ENCODE data around the gene CSHL1. TPM values are rescaled to one million over a fixed set of nuclear protein-coding genes. Genes with fewer than 3 reads are reported as not detected.
"Not testable (repeated sequence)": the region's sequence is repeated elsewhere in the genome, so short reads cannot be mapped to it uniquely, and the experiment has no call there.

Gene CSHL1
- total and polyA plus RNA-seq, 5 experiments from 2014 or later = not detected

- POLR2A ChIA-PET, H3K27ac Mint-ChIP-seq, ATAC-seq, H3K36me3 Mint-ChIP-seq, H3K27me3 Mint-ChIP-seq, H3K9me3 Mint-ChIP-seq, H3K4me1 Mint-ChIP-seq, DNase-seq, H3K4me3 Mint-ChIP-seq: not testable (repeated sequence)
Measured at GRCh38 chr17:63892316-63893037, 18.6 kb downstream of the CSHL1 start.

GRCh38 chr17:63889026-63889848 lies 21.8 kb downstream of the CSHL1 start:
- H3K9me3 Mint-ChIP-seq, H3K27ac Mint-ChIP-seq, H3K4me3 Mint-ChIP-seq, H3K27me3 Mint-ChIP-seq, H3K4me1 Mint-ChIP-seq, H3K36me3 Mint-ChIP-seq: not testable (repeated sequence)
- DNase-seq (peak in 4 of 10 donors; percentile 9 to 53 (median 28)), ATAC-seq (peak; percentile 71 to 78)
- POLR2A ChIA-PET = interaction anchor here (0.7 kb wide), 1 partner anchor 131 kb away, joined by 3 read pairs; no protein-coding TSS in a partner anchor

GRCh38 chr17:63885119-63885518 lies 25.9 kb downstream of the CSHL1 start:
- H3K9me3 Mint-ChIP-seq, H3K27me3 Mint-ChIP-seq, H3K36me3 Mint-ChIP-seq, H3K4me3 Mint-ChIP-seq, H3K27ac Mint-ChIP-seq, ATAC-seq, DNase-seq, POLR2A ChIA-PET: not testable (repeated sequence)
- H3K4me1 Mint-ChIP-seq = peaks cover 4 to 11% (median 9%) of the 10 kb centered on the region in 4 donors

- POLR2A ChIA-PET = interaction anchor here (0.6 to 0.7 kb wide), 2 partner anchors 144 to 1396 kb away, joined by 3 to 5 read pairs; no protein-coding TSS in a partner anchor
- H3K27ac Mint-ChIP-seq, DNase-seq, H3K36me3 Mint-ChIP-seq, ATAC-seq, H3K27me3 Mint-ChIP-seq, H3K4me1 Mint-ChIP-seq, H3K4me3 Mint-ChIP-seq, H3K9me3 Mint-ChIP-seq: not testable (repeated sequence)
Measured at GRCh38 chr17:63882626-63883126, 28.4 kb downstream of the CSHL1 start.

- Mint-ChIP-seq H3K4me3 (no peak within 1 kb of the TSS), H3K36me3 (no peaks in the 10 kb centered on the region), H3K27me3 (peaks cover 0 to 2% (median 0%) of the 10 kb centered on the region in 5 donors), H3K27ac (peak within 1 kb of the TSS in 1 of 10 donors; percentile 72), H3K4me1 (peaks cover 0 to 6% (median 3%) of the 10 kb centered on the region in 4 donors), H3K9me3 (no peaks in the 10 kb centered on the region)
- ATAC-seq (peak; percentile 90 to 94), DNase-seq (peak; percentile 39 to 73 (median 54))
- POLR2A ChIA-PET = no interaction called here
Measured at GRCh38 chr17:63881935-63882601, 29.0 kb downstream of the CSHL1 start, which contains the start of gene GH2. TSS of gene GH2 (minus strand) at chr17:63881944. CDS start at chr17:63881801, 143 bp downstream.

- ATAC-seq, H3K36me3 Mint-ChIP-seq, DNase-seq, POLR2A ChIA-PET, H3K27ac Mint-ChIP-seq, H3K27me3 Mint-ChIP-seq, H3K4me1 Mint-ChIP-seq, H3K4me3 Mint-ChIP-seq, H3K9me3 Mint-ChIP-seq: not testable (repeated sequence)
Measured at GRCh38 chr17:63881337-63881736, 29.7 kb downstream of the CSHL1 start.

- H3K4me1 Mint-ChIP-seq = peaks cover 0 to 7% (median 3%) of the 10 kb centered on the region in 4 donors
- no peaks in the 10 kb centered on the region for H3K27me3 Mint-ChIP-seq
- ATAC-seq = no peak
- no peaks in the 10 kb centered on the region for H3K9me3 Mint-ChIP-seq
- H3K36me3 Mint-ChIP-seq = no peaks in the 10 kb centered on the region
- POLR2A ChIA-PET = no interaction called here
- no peak overlapping the region for H3K27ac Mint-ChIP-seq
- no peak overlapping the region for H3K4me3 Mint-ChIP-seq
- DNase-seq = no peak
Measured at GRCh38 chr17:63880706-63881105, 30.4 kb downstream of the CSHL1 start.

GRCh38 chr17:63878413-63878812 lies 32.6 kb downstream of the CSHL1 start:
- DNase-seq, ATAC-seq, H3K36me3 Mint-ChIP-seq, H3K27me3 Mint-ChIP-seq, H3K9me3 Mint-ChIP-seq, POLR2A ChIA-PET, H3K4me3 Mint-ChIP-seq: not testable (repeated sequence)
- Mint-ChIP-seq H3K27ac (peak overlapping the region in 1 of 10 donors; percentile 50), H3K4me1 (peaks cover 0 to 12% (median 3%) of the 10 kb centered on the region in 4 donors)

DNA sequence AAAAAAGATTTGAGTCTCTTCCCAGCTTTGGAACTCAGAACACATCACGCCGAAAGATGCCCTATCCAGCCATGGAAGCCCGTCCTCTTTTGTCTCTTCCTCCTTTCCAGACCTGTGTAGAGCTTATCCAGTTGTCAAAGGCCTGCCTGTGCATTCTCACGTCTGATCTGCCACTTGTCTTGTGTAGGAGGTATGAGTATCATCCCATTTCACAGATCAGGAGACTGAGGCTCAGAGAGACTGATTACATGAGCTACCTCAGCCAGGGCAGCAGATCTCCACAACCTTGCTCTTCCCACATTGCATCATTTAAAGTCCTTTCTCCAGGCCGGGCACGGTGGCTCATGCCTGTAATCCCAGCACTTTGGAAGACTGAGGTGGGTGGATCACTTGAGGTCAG lies 36.4 kb downstream of the CSHL1 start:
- ATAC-seq, H3K36me3 Mint-ChIP-seq: not testable (repeated sequence)

DNA sequence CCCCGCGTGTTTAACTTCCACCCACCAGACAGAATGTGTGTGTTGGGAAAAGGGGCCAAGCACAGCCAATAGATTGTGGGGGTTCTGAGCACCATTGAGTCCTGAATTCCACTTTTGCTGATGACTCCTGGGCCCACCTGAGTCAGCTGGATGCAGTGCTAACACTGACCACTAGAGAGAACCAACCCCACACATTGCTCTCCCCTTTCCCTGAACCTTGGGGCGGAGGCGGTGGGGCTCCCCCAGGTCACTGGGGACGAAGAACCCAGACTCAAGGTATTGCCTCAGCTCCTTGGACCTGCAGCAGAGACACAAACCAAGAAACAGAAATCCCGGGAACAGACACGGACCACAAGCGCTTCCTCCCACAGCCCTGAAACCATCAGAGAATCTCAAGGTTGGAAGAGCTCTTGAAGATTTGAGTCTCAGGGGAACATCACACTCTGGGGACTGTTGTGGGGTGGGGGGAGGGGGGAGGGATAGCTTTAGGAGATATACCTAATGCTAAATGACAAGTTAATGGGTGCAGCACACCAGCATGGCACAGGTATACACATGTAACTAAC lies 36.9 kb downstream of the CSHL1 start:
- DNase-seq, H3K4me1 Mint-ChIP-seq, H3K9me3 Mint-ChIP-seq, H3K27me3 Mint-ChIP-seq, H3K27ac Mint-ChIP-seq, ATAC-seq, H3K4me3 Mint-ChIP-seq, H3K36me3 Mint-ChIP-seq: not testable (repeated sequence)
- POLR2A ChIA-PET = interaction anchor here (0.6 kb wide), 1 partner anchor 229 kb away, joined by 3 read pairs; no protein-coding TSS in a partner anchor

More for the DNA sequence above, 36.4 kb downstream of the CSHL1 start:
- H3K27ac Mint-ChIP-seq, H3K4me1 Mint-ChIP-seq, H3K4me3 Mint-ChIP-seq, H3K9me3 Mint-ChIP-seq, H3K27me3 Mint-ChIP-seq, DNase-seq: not testable (repeated sequence)
- POLR2A ChIA-PET = interaction anchor here (0.6 kb wide), 1 partner anchor 229 kb away, joined by 3 read pairs; no protein-coding TSS in a partner anchor

- POLR2A ChIA-PET, DNase-seq, H3K9me3 Mint-ChIP-seq, H3K36me3 Mint-ChIP-seq, H3K4me3 Mint-ChIP-seq, H3K4me1 Mint-ChIP-seq, H3K27me3 Mint-ChIP-seq, H3K27ac Mint-ChIP-seq, ATAC-seq: not testable (repeated sequence)
Measured at GRCh38 chr17:63873577-63873976, 37.5 kb downstream of the CSHL1 start, which contains the start of gene CSH2. TSS of gene CSH2 (minus strand) at chr17:63873677. CDS start at chr17:63873614, 63 bp downstream.

GRCh38 chr17:63871646-63872365 lies 39.3 kb downstream of the CSHL1 start:
- H3K27me3 Mint-ChIP-seq, H3K4me3 Mint-ChIP-seq, H3K36me3 Mint-ChIP-seq, H3K9me3 Mint-ChIP-seq, H3K4me1 Mint-ChIP-seq, H3K27ac Mint-ChIP-seq, ATAC-seq, POLR2A ChIA-PET, DNase-seq: not testable (repeated sequence)

Data from naive thymus-derived CD8-positive, alpha-beta T cell (primary cell).